ENCODE measurements around the gene PEX10.
"Not testable (repeated sequence)": the region's sequence is repeated elsewhere in the genome, so short reads cannot be mapped to it uniquely, and the experiment has no call there.

The PEX10 gene
- 12.9 reads per million, percentile 37 among the genes with 10 or more reads in this experiment for total RNA-seq

- DNase-seq, result peak; percentile 96
These were observed at the start of gene PEX10 for GRCh38 chr1:2412395-2412772. Gene PEX10, minus strand, starts transcription at chr1:2412564. Its CDS starts 62 bp downstream, at chr1:2412502.

DNA sequence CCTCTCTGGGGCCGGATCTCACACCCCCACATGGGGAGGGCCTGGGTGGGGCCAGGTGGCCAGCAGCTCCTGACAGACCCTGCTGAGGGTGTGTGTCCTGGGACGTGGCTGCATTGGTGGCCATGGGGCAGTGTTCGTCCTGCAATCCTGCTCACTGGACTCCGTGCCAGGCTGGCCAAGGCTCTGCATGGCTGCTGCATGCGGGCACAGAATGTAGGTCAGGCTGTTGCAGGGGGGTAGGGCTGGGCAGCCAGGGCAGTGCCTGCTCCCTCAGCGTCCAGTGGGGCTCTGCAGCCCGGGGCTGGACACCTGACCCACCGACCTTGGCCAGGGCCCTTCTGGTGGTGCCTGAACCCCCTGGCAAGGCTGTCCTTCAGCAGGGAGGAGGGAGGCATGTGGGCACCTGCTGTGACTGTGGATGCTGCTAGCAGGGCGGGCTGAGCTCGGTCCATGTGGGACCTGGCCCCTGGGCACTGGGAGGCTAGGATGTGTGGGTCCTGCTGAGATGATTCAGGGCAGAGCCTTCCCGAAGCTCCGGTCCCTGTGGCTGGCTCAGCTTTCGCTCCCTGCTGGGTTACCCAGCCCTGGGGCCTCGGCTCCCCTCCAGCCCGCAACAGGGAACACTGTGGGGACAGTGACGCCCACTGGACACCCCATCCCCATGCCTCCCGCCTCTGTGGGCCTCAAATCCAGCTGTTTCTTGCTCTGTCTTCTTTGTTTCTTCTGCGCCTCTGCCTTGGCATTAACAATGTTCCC lies 48.8 kb upstream of the PEX10 start:
- no peak for DNase-seq

GRCh38 chr1:2460203-2460602 lies 47.8 kb upstream of the PEX10 start:
- no peak for DNase-seq

DNA sequence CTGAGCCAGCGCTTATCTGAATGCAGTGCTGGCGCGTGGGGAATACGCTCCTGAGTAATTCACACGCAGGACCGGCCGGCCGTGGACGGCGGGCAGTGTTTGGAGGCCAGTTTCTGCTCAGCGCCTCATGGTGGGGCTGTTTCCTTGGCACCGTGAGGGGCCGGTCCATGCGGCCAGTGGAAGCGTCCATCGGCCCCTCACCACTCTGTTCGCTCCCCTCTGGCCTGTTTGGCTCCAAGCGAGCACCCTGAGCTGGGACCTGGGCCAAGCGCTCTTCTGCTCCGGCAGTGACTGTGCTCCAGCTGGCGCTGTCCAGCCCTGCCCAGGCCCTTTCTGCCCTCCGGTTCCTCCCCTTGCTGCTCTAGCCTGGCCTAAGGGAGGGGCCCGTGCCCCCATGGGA lies 47.4 kb upstream of the PEX10 start:
- no peak for DNase-seq

- DNase-seq, result not testable (repeated sequence)
These were observed 46.9 kb upstream of the PEX10 start for GRCh38 chr1:2459102-2459753.

DNA sequence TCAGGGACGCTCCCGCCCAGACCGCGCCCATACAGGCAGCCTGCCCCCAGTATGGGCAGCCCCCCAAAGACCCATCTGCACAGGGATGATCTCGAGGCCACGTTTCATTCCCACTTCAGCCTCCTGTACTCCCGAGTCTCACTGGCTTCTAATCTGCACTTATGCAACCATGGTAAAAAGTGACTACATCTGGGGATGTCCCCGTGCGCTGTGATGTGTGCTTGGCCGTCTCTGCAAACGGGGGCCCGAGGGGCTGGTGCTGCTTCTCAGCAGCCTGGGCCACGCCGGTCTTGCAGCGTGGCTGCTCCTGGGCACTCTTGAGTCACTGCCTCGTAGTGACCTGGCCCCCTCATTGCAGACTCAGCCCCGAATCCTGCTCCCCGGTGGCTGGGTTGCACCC lies 46.3 kb upstream of the PEX10 start:
- no peak for DNase-seq

GRCh38 chr1:2457444-2457843 lies 45.1 kb upstream of the PEX10 start:
- DNase-seq, result no peak

DNA sequence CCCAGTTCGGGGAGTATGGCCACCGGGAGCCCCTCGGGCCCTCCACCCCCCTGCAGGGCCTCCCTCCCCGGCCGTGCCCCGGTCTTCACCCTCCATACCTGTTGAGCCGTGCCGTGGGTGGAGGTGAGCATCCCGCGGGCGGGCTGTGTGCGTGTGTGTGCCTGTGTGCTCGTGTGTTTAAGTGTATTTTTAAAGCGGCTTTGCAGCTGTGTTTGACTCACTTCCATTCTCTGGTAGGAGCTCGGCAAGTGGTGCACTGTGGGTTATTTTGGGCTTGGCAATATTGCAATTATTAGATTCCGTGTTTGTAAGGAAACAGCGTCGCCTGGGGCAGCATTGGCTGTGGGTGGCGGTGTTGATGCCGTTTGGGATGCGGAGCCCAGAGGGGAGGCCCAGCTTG lies 43.4 kb upstream of the PEX10 start:
- no peak for DNase-seq

- DNase-seq, result no peak
These were observed 41.9 kb upstream of the PEX10 start for GRCh38 chr1:2454227-2454626.

- no peak for DNase-seq
These were observed 40.6 kb upstream of the PEX10 start for GRCh38 chr1:2452932-2453315.

DNA sequence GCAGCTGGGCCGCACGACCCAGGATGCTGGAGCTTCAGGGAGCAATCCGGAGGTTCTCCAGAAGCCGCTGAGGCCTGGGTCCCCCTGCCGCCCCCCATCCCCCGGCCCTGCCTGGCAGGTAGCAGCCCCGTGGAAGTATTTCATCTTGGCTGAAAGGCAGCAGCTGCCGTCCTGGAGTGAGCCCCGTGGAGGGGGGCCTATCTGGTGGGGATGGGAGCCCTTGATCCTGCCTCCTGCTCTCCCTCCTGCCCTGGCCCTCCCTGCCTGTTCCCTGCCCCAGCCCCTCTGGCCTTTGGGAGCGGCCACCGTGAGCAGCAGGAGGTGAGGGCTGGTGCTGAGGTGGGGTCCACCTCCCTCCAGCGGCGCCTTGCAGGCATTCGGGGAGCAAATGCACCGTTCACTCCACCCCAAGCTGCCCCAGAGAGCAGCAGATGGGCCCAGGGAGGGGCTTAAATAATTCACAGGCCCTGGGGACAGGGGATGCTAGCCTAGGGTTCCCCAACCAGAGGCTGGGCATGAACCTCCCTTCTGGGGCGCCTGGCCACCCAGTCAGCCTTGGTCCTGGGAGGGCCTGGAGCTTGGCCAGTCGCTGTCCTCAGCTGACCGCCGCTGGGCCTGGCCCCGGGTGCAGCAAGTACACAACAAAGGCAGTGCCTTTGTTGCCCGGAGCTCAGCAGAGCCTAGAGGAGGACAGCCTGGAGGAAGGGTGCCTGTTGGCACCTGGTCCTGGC lies 40.0 kb upstream of the PEX10 start:
- no peak for DNase-seq

GRCh38 chr1:2451741-2452140 lies 39.4 kb upstream of the PEX10 start:
- no peak for DNase-seq

- no peak for DNase-seq
These were observed 37.5 kb upstream of the PEX10 start for GRCh38 chr1:2449636-2450454.

DNA sequence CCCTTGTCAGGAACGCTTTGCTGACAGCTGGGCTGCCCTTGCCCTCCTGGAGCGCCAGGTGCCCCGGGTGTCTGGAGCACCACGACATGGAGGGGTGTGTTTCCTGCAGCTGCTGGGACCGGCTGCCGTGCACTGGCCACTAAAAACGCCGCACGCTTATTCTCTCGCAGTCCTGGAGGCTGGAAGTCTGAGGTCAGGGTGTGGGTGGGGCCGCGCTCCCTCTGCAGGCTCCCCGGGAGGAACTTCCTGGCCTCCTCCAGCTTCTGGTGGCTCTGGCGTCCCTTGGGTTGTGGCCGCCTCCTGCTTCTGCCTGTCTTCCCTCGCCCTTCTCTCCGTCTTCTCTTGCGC lies 35.7 kb upstream of the PEX10 start:
- no peak for DNase-seq

DNA sequence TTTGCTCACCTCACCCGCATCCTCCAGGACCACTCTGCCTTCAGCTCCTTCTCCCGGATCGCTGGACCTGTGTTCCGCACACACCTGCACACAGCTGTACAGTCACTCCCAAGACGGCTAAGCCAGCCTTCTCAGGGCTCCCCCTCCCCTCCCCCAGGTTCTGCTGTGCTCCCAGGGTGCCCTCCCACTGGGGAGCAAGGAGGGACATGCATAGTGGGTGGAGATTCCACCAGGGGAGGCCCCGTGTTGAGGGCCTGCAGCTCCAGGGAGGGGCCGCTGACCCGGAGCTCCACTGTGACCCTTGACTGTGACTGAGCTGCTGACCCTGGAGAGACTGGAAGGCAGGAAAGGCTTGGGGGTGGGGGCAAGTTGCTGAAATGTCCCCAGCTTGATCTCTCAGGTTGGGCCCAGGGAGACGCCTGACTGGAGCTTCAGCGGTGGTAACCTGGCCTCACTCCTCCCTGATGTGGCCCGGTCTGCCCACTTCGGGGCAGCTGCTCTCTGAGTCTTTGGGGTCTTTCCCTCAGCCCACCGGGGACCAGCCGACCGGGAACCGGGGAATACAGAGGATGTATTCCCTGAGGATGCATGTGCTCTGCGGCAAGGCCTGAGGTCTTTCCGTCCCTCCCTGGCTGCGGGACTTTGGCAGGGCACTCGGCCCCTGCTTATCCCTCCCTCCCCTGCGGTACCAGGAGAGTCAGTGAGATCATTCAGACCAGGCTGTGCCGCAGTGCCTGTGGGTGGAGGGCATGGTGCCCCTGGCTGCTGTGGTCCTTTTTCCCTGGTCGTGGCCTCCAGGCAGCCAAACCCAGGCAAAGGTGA lies 35.1 kb upstream of the PEX10 start:
- no peak for DNase-seq

DNA sequence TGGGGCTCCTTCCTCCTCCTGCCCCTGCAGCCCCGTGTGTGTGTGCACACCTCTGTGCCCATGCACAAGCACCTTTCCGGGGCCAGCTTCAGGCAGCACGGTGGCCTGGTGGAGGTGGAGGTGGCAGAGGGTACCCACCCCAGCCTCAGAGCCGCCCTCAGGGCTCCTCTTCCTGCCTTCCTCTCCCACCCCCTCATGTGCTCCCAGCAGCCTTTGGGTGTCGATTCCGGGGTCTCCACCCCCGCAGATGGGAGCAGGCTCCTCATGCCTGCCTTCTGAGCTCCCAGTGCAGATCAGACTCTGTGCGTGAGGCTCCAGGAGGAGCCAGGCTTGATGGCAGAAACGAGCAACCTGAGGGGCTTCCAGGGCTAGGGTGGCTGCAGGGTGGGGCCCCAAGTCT lies 34.5 kb upstream of the PEX10 start:
- DNase-seq, result no peak

GRCh38 chr1:2446394-2446793 lies 34.0 kb upstream of the PEX10 start:
- DNase-seq, result no peak

DNA sequence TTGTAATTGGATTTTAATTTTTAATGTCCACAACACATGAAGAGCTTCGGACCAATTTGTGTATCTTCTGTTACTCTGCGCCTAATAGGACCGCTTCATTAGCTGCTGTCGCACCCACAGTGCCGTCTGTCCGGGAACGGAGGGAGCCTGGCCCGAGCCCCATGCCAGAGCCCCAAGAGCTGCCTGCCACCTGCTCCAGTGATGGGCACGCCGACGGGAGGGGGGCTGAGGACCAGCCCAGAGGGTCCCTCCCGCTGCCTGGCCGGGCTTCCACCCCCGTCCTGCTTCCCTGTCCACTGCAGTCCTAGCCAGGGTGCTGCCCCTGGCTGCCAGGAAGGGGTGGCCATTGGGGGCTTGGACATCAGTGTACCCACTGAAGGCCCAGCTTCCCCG lies 33.5 kb upstream of the PEX10 start:
- DNase-seq, result no peak

DNA sequence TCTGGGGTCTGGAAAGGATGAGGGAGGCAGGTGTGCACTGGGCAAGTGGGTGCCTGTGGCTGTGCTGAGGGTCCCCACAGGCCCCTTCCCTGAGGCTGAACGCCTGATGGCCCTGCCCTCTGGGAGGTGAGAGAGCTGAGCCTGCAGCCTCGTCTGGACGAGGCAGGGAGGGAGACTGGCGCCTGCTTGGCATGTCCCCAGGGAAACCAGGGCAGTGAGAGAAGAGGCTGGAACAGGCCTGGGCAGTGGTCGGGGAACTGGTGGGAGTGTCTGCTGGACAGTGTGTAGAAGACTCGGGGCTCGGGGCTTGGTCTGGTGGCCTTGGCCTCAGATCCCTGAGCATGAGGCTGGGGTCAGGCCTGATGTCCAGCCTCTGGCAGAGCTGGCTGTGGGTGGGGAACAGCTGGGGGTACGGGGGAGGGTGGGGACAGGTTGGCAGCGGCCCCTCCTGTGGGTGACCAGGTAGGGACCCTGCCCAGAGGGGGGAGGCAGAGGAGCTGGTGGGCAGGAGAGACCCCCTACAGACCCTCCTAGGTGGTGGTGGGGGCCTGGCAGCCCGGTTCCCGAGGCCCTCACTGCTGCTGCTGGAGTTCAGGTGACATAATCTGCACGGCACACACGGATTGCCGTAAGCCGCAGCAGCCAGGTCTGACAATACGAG lies 32.9 kb upstream of the PEX10 start:
- DNase-seq, result no peak

- DNase-seq, result no peak
These were observed 31.8 kb upstream of the PEX10 start for GRCh38 chr1:2444138-2444591.

Measured in effector CD4-positive, alpha-beta T cell (primary cell).